Stimulated activated CD4-positive, alpha-beta T cell treated with anti-CD3 and anti-CD28 coated beads, Interleukin-1b, Interleukin-23, amount 100 ng/mL, for 48 hours (primary cell): ENCODE measurements around the gene RRBP1.

ENCODE experiments used
- DNase-seq: peaks from one replicate; pipeline ENCODE4 v3.0.0-alpha.2; 2020

The RRBP1 gene

DNA sequence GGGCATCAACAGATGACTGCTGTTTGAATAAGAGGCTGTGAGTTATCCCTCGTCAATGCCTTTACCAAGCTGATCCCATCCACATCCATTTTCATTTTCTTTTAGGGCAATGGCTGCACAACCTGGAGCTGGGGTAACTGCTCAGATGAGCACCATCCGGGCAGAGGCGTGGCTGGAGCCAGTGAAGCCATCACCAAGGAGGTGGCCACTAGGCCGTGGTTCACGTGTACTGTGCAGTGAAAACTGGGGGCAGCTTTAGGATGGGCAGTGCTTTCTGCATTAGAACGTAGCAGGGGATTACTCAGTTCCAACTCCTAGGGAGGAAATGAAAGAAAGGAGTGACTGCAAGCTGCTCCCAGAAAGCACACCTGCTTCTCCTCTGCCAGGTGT lies 51.2 kb downstream of the RRBP1 start:
- no peak for DNase-seq

DNA sequence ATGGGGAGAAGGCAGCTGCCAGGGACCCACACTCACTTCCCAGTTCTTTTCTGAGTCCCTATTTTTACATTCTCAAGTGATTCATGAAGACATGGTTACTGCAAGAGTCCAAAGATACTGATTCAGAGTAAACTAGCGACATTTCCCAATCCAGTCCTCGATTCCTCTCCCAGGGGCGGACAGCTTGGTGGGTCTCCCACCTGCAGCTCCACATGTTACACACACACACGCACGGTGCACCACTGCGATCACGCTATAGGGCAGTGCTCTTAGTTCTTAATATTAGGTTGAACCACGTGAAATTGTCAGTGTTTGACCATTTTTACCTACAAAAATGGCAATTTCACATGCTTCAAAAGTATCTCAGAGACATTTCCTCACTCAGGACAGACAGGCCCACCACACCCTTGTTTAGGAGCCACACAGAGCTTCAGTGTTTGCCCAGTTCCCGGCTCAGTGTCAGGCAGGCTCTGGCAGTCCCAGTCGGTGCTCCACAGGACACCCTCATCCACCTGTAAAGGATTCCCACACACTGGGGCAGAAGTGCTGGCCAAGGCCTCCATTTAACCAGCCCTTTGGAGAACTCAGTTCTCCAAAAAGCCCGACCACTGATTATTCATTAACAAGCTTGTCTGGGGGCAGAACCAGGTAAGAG lies 51.8 kb downstream of the RRBP1 start:
- DNase-seq = no peak

DNA sequence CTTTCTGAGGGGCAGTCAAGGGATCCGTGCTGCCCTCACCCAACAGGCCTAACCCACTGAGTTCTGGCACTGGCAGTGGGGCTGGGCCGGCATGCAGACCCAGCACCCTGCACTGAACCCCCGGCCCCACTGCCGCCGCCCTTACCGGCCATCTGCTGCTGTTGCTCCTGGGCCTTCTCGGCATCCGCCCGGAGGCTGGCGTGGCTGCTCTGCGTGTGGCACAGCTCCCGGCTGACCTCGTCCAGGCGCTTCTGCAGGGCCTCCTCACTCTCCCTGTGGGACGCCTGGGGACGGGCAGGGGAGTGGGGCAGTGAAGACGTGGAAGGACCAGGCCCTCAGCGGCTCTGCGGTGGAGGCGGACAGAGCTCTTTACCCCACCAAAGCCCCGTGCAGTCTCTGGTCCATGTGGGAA lies 52.4 kb downstream of the RRBP1 start:
- no peak for DNase-seq

DNA sequence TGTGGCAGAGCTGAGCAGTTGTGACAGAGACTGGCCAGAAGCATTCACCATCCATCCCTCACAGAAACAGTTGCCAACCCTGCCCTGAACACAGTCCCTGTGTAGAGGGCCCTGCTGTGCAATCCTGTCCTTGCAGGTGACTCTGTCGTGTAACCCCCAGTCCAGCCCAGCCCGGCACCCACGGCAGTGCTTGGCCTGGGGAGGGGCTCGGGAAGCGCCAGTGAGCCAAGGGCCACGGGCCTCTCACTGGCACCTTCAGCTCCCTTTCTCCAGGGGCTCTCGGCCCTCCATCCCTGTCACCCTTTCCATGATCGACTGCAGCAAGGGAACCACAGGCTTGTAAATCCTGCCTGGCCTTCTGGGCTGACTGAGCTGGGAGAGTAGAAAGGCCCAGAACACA lies 53.0 kb downstream of the RRBP1 start:
- DNase-seq = no peak

DNA sequence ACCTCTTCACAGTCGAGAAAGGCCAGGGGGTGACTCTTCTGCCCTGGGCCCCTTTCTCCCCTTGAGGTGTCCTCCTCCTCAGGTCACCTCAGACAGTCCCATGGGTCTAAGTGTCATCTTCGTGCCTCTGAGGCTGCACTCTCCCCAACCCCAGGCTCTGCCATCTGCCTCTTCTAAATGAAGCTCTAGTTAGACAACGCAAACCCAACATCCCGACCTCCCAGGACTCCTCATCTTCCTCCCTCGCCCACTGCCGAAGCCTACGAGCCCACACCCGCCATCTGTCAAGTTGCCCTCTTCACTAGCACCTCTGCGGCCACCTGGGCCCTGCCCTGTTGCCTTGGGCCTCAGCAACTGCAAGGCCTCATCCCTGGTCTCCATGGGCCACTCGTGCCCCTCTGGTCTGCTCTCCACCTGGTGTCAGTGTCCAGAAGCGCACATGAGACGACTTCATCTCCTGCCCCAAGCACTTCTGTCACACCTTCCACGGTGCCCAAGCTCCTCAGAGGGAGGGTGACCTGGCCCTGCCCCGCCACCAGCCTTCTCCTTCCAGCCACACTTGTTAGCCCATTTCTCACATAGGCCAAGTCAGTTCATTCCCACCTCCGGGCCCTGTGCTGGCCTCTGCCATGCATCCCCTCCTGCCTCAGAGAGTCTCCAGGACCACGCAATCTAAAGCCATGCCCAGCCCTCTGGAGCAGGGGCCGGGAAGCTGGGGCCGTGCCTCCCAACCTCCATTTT lies 53.8 kb downstream of the RRBP1 start:
- DNase-seq = no peak

DNA sequence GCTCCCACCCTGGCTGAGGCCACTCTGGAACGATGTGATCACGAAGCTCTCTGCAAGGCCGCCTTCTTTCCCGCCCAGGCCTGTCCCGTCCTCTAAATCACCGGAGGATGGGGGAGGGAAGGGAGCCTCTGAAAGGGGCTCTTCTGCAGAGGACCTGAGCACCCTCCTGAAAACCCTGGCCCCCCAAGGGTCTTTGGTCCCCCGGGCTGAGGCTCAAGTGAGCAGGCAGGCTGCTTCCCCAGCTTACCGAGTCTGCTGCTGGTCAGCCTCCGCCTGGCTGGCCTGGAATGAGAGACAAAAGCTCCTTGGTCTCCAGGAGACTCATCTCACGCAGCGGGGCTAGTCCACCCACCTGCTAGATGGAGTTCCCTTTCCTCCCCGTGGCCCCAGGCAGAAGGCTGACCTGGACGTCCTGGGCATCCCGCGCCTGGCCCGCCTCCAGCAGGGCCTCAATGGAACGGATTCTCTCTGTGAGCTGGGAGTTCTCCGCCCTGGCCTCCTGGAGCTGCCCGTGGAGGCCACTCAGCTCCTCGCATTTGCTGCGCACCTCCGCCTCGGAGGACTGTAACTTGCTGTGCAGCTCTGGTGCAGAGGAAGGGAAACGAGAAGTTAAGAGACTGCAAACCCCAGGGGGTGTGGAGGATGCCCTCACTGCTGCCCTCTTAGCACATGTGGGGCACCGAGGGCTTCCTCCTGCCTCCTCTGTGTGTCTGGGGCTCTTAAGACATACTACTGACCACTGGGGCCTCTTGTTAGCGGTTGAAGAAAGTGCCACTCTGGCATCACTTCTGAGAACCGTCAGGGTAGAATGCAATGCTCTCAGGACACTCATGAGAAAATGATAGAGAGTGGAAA lies 54.7 kb downstream of the RRBP1 start:
- no peak for DNase-seq

DNA sequence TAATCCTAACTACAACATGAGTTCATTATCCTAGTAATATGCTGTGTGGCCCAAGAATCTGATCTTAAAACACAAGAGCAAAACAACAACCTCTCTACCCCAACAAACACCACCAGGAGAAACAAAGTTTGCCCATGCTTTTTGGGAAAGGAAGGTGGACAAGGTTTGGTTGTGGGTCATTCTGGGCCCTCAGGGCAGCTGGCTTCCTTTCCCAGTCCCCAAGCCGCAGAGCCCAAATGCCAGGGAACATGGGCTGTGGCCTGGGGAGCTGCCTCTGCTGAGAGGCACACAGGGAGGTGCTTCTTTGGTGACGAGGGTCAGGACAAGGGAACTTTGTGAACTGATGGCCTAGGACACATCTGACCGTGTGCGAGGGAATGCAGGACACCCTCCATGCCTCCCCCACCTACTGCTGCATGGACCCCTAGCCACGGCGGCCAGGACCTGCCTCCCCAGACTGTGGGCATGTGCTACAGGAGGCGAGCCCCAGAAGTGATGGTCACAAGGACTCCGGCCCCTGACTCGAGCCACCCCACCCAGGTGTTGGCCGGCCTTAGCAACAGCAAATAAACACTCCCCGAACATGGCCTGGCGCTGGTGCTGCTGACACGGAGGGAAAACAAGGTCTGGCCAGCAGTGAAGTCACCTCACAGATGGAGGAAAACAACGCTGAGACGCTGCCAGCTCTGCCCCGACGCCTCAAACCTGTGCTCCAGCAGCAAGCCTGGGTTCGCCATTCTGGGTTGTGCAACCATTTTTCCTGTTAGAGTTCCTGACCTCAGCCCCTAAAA lies 55.6 kb downstream of the RRBP1 start:
- no peak for DNase-seq

DNA sequence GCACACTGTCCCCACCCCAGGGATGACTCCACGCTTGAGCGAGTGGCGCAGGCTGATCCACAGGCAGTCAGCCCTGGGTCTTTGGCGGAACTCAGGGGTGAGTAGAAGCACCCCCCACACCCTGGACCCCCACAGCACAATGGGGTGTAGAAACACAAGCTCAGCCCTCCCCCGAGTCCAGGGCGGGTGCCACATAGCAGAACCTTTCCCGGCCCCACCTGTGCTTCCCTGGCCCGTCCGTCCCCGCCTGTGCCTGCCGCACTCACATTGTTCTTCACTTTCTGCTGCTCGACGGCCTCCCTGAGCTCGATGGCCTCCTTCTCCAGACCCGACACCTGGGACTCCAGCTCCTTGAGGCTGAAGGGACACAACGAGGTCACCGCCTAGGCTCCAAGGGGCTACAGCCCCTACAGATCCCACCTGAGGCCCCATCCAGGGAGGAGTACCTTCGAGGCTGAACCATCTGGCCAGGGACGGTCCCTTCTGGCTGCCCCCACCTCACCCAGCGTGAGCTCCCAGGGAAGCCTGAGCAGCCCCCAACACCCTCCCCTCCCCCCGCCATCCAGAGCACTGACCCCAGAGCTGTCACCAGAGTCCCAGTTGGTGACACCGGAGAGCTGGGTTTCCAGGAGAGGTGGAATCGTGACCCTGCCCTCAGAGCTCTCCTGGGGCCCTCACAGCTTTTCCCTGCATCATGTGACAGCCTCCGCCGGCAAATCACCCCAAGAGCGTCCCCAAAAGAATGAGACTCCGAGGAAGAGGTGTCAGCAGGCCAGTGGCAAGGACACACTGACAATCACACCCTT lies 56.6 kb downstream of the RRBP1 start:
- no peak for DNase-seq

DNA sequence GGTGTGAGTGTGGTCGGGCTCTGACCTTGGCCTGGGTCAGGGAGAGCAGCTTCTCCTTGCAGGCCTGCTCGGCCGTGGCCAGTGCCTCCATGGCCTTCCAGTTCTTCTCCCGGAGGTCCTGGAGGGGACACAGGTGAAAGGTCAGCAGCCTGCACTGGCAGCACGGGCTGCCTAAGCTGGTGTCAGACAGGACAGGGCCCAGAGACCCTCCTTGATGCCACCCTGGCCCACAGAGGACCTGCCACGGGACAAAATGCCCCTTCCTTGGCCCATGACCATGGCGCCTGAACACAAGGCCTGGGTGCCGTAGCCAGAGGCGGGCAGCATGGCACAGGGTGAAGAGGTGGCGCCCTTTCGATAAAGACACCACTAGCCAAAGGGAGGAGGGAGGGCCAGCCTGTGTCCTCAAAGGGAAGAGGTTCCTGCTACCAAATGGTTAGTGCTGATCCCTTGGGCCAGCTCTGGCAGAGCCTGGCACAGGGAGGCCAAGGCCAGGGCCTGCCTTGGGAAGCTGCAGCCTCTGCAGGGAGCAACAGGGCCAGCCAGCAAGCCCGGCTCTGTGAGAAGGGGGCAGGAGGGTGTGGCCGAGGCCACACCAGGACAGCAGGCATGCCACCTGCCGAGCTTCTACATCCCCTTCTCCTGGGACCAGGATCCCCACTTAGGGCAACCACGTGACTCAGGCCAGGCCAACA lies 57.3 kb downstream of the RRBP1 start:
- no peak for DNase-seq

DNA sequence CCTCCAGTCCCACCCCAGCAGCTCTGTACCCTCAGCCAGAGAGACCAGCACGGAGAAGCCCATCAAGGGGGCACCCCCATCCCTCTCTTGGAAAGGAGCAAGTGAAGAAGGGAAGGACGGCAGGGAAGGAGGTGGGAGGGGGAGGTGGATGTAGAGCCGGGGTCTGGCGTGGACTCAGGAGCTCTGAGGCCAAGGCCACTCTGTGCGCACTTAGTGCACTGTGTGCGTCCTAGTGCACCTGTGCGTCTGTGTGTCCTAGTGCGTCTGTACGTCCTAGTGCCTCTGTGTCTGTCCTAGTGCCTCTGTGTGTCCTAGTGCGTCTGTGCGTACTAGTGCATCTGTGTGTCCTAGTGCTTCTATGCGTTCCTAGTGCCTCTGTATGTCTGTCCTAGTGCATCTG lies 58.0 kb downstream of the RRBP1 start:
- no peak for DNase-seq

DNA sequence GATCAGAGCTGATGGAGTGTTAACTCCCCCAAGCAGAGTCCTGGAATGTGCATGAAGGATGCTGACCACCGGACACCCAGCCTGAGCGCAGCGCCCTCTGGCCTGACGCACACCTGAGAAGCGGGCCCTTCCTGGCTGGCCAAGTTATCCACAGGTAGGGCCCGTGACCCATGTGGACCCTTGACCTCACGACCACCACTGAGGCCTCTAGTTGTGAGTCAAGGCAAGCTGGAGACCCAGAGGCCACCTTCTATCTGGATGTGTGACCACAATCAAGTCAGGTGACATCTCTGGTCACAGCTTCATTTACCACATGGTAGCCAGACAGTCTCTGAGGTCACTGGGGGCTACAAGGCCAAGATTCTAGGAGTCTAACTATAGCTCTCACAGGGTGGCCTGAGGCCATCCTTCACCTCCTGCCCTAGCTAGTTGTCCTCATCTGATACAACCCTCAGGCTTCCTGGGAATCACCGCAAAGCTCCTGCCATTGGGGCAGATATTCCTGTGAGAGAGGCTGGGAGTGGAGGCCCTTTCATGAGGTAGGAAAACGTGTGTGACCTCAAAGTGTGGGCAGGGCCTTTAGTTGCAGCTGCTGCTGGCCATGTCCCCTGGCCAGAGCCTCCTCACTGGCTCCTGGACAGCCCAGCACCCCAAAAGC lies 59.1 kb downstream of the RRBP1 start:
- no peak for DNase-seq

DNA sequence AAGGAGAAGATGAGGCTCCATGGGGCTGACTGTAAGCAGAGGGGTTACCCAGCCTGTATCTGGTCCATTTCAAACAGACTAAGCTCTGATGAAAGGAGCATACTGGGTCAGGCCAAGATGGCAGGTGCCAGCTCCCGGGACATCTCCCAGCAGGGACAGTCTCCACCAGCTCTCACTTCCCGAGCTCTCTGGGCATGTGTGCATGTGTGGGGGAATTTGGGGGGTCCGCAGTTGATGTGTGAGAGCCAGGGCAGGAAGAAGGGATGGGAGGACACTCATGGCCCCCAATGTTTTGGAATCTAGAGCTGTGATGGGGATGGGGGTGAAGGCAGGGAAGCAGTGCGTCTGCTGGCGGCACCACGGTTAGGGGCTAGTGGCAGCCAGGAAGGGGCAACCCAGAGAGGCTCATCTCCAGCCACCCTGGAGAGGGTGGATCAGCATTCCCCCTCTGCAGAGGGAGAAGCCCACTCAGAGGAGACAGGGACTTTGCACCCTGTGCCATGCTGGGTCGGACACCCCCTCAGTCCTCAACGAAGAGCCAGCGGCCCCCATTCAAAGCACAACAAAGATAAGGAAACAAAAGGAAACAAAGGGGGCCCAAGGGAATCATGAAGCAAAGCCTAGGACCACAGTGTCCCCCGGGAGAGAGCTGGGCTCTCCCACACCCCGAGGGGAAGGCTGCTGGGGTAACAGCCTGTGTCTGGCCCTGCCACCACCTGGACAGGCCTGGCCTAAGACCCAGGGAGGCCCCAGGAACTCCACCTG lies 59.8 kb downstream of the RRBP1 start:
- DNase-seq = no peak

DNA sequence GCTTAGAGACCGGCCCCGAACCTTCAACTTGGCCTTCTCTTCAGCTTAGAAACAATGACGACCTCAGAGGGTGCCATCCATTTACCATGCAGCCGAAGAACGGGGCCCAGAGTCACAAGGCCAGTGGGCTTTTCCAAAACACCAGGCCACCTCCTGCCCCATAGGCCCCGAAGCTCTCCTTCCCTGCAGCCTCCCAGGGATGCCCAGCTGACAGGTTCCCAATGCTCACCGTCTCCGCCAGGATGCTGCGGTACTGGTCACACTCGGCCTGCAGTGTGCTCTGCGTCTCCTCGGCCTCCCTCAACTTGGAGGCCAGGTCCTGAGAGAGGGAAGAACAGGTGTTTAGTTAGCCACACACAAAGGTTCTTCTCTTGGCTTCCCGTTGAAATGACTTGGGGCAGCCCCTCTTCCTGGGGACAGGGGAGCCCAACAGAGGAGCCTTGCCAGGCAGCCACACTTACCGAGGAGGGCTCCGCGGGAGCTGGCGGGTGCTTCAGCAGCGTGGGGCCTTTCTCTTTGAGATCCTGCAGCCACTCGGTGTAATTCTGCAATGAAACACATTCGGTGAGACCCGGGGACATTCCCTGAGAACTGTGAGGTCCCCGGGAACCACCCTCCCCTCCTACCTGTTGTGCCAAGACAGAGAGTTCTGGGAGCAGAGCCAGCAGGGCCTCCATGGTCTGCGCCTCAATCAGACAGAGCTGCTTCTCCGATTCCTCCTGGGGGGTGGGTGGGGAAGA lies 60.6 kb downstream of the RRBP1 start:
- DNase-seq = no peak

DNA sequence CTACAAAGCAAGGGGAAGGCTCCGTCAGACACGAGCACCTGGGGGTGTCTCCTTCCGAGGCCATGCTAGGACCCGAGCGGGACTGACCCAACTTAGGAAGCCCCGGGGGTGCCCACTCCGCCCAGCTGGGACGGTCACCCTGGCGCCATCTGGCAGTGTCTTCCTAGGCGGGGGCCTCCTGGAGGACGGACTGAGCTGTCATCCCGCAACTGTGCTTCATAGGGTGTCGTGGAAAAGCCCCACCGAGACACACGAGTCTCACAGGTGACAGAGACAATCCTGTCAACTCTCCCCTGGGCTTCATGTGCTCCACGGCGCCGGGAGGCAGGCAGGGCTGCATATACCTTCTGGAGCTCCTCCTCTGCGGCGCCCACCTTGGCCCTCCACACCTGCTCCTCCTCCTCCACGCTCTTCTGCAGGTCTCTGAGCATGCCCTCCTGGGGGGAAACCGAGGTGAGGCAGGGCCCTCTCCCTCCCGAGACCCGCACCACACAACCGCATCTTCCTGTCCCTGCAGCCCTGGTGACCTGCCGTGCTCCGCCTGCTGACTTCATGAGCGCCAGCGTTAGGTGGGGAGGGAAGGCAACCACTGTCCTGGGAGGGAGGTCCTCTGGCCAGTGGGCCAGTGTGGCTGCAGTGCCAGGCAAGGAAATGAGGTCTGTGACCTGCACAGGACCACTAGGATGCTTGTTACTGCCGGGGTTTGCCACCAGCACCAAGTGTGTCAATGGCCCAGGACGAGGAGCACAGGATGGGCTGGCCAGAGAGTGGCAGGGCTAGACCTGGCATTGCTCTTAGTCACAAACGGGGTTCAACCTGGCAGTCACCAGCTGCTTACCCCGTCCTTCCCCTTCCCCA lies 61.4 kb downstream of the RRBP1 start:
- DNase-seq = no peak

DNA sequence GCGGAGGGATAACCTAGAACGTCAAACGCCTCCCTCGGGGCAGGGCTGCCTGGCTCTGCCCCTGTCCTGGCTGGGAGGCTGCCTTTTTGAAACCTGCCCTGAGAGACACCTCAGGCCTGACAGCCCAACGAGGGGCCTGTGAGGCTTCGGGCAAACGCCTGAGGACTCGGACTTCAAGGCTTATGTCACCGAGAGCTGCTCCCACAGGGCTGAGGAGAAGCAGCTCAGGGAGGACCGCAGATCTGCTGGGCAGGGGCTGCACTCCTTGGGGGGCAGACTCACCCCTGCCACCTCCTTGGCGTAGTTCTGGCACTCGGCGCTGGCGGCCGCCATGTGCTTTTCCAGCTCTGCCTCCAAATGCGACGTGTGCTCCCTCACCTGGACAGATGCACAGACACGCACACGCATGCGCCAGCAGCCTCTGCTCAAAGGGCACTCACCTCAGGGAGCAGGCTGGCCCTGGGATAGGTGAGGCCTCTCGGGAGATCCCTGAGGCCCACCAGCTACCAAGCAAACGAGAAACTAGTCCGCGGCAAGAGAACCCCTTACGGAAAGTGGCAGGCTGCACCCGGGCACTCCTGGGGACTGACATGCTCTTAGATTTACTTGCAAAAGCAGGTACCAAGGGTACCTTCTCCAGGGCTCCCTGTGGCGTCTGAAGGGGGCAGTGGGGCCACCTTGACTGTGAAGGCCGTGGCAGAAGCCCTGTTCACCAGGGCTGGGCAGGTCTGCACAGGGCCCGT lies 62.5 kb downstream of the RRBP1 start:
- DNase-seq = no peak

DNA sequence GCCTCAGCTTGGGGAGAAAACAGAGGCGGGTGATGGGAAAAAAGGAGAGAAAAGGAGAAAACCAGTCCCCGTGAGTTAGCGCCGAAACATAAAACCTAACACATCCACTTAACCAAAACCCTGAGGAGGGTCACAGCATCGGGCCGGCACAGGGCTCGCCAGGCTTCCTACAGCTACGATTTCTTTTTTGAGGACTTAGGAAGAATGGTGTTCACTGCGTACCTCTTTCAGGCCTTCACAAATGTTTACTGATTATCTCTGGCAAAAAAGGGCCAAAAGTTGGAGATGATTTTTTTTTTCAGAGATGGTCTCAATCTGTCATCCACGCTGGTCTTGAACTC lies 63.4 kb downstream of the RRBP1 start:
- DNase-seq = no peak

DNA sequence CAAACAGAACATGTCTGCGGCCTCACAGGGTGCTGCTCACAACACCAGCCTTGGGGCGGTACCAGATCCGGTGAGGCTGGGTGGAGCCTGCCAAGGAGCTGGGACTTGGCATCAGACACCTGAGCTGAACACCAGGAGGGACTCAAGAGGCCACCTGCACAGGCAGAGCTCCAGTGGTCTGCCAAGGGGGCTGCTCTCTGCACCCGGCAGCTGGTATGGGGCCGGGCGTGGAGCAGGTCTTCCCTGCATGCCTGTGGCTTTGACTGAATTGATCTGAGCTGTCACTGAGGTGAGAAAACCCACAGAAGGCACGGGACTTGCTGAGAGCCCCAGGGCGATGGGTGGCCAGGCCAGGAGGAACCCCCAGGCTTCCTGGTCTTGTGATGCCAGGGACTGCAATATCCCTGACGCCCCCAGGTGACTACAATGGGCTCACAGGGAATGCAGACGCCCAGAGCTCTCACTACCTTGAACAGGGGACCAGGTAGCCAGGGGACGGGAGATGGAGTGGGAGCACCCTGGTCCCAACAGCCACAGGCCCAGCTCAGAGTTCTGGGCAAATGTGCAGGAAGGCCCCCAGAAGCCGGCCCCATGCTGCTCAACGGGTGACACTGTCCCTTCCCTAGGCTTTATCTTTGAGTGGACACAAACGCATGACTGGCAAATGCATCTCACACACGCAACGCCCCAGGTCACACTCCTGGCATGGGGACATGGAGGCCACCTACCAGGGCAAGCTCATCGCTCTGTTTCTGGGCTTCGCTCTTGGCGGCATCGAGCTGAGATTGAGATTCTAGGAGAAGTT lies 64.0 kb downstream of the RRBP1 start:
- no peak for DNase-seq
